HFFc6 (cell line): ENCODE results near the gene KRTAP9-7. TPM values are rescaled to one million over a fixed set of nuclear protein-coding genes. Genes with fewer than 3 reads are reported as not detected.

Experiments used
- DNase-seq: peaks from one replicate; pipeline ENCODE4 v3.0.0-alpha.2; 2018
- H3K27ac Mint-ChIP-seq: 2 replicates; pipeline ENCODE4 v1.8.0; 2020; ENCODE audit warnings: mild to moderate bottlenecking, mixed read lengths
- H3K27me3 Mint-ChIP-seq: 2 replicates; pipeline ENCODE4 v1.8.0; 2021; ENCODE audit warnings: mild to moderate bottlenecking, moderate library complexity, mixed read lengths; ENCODE audit not compliant: insufficient read depth
- H3K36me3 Mint-ChIP-seq: 2 replicates; pipeline ENCODE4 v1.8.0; 2021; ENCODE audit warnings: low read depth, mixed read lengths
- H3K4me1 Mint-ChIP-seq: 2 replicates; pipeline ENCODE4 v1.8.0; 2020; ENCODE audit warnings: low read depth, mixed read lengths
- H3K4me3 Mint-ChIP-seq: 2 replicates; pipeline ENCODE4 v1.8.0; 2020; ENCODE audit warnings: mild to moderate bottlenecking, moderate library complexity, mixed read lengths
- H3K9me3 Mint-ChIP-seq: 2 replicates; pipeline ENCODE4 v1.8.0; 2020; ENCODE audit warnings: mild to moderate bottlenecking, mixed read lengths
- total RNA-seq, 6 experiments: library from RNA; stranded (reverse); fragmentation: NEBNext Ultra II Directional; extraction: Animal tissue kit (Norgen Biotek cat#: 25700); gene quantifications; 2 replicates in 1 of 6; 3 replicates in 5 of 6; pipeline ENCODE4 v1.2.3, GENCODE V29; 2021
- TF ChIP-seq, protein P1 (sequence below): fragments of 200-600 bp; sonication (generic); IDR thresholded peaks from 2 replicates; pipeline ENCODE4 v1.5.0; 2021; ENCODE audit warnings: antibody characterized with exemption, mild to moderate bottlenecking

KRTAP9-7 gene
- total RNA-seq, 6 experiments from 2014 or later, result not detected

DNA sequence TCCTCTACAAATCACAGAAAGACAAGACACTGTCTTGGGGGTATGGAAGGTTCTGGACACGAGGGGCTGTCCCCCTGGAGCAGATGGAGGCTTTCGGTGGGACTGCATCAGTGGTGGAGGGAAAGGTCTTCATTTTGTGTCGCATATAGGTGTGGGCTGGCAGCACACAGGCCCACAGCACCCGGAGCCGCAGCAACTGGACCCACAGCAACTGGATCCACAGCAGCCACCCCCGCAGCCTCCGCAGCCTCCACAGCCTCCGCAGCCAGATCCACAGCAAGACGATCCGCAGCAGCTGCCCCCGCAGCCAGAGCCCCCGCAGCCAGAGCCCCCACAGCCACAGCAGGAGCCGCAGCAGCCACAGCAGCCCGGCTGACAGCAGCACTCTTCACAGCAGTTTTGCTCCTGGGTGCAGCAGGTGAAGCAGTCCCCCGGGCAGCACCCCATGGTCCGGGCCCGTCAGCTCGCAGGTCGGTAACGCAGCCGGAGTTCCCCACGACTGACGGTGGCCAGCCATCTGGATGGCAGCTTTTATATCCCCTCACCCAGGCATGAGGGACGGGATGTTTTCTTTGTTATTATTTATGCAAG is 39.8 kb downstream of the KRTAP9-7 start, which contains the start of gene KRTAP17-1:
TSS of gene KRTAP17-1 (minus strand) at position 507 of the 591 bp plus-strand sequence. CDS start at position 447, 60 bp downstream.
- no peaks in the 10 kb centered on the region; the same call in 1 of the 2 replicates for H3K4me1 Mint-ChIP-seq
- DNase-seq, result no peak
- no peak within 1 kb of the TSS for H3K27ac Mint-ChIP-seq
- no peak within 1 kb of the TSS for H3K4me3 Mint-ChIP-seq
- H3K36me3 Mint-ChIP-seq, result peaks cover 14% of the 10 kb centered on the region
- TF ChIP-seq, protein P1, sequence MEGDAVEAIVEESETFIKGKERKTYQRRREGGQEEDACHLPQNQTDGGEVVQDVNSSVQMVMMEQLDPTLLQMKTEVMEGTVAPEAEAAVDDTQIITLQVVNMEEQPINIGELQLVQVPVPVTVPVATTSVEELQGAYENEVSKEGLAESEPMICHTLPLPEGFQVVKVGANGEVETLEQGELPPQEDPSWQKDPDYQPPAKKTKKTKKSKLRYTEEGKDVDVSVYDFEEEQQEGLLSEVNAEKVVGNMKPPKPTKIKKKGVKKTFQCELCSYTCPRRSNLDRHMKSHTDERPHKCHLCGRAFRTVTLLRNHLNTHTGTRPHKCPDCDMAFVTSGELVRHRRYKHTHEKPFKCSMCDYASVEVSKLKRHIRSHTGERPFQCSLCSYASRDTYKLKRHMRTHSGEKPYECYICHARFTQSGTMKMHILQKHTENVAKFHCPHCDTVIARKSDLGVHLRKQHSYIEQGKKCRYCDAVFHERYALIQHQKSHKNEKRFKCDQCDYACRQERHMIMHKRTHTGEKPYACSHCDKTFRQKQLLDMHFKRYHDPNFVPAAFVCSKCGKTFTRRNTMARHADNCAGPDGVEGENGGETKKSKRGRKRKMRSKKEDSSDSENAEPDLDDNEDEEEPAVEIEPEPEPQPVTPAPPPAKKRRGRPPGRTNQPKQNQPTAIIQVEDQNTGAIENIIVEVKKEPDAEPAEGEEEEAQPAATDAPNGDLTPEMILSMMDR, result no peak
- peaks cover 15% of the 10 kb centered on the region for H3K9me3 Mint-ChIP-seq
- peaks cover 7% of the 10 kb centered on the region; the same call in 1 of the 2 replicates for H3K27me3 Mint-ChIP-seq

GRCh38 chr17:41315814-41316445 is 40.4 kb downstream of the KRTAP9-7 start:
- H3K4me1 Mint-ChIP-seq, result no peaks in the 10 kb centered on the region; the same call in 1 of the 2 replicates
- no peak overlapping the region for H3K4me3 Mint-ChIP-seq
- peaks cover 7% of the 10 kb centered on the region; the same call in 1 of the 2 replicates for H3K27me3 Mint-ChIP-seq
- TF ChIP-seq, protein P1, result no peak
- no peak overlapping the region for H3K27ac Mint-ChIP-seq
- H3K9me3 Mint-ChIP-seq, result peaks cover 19% of the 10 kb centered on the region
- peaks cover 21% of the 10 kb centered on the region for H3K36me3 Mint-ChIP-seq
- no peak for DNase-seq

DNA sequence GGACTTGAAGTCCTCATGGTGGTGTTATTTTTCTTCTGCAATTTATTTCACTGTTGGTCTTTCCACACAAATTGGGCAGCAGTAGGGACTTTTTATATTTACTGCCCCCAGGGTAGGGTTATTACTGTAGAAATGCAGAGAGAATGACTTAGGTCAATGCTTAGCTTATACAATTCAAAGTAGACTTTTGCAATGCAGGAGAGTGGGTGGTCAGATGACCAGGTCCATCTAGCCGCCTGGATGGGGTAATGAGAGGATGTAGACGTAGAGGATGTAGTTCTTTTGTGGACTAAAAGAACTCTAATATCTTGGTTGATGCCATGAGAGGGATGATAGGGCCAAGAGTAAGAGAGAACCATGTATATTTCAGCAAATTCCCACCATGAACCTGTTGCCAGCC is 42.7 kb downstream of the KRTAP9-7 start:
- Mint-ChIP-seq H3K36me3 (peaks cover 22% of the 10 kb centered on the region), H3K27ac (no peak overlapping the region), H3K9me3 (peaks cover 19% of the 10 kb centered on the region), H3K4me3 (no peak overlapping the region), H3K4me1 (peaks cover 16% of the 10 kb centered on the region), H3K27me3 (no peaks in the 10 kb centered on the region; the same call in 1 of the 2 replicates)
- TF ChIP-seq, protein P1, result no peak
- DNase-seq, result no peak

DNA sequence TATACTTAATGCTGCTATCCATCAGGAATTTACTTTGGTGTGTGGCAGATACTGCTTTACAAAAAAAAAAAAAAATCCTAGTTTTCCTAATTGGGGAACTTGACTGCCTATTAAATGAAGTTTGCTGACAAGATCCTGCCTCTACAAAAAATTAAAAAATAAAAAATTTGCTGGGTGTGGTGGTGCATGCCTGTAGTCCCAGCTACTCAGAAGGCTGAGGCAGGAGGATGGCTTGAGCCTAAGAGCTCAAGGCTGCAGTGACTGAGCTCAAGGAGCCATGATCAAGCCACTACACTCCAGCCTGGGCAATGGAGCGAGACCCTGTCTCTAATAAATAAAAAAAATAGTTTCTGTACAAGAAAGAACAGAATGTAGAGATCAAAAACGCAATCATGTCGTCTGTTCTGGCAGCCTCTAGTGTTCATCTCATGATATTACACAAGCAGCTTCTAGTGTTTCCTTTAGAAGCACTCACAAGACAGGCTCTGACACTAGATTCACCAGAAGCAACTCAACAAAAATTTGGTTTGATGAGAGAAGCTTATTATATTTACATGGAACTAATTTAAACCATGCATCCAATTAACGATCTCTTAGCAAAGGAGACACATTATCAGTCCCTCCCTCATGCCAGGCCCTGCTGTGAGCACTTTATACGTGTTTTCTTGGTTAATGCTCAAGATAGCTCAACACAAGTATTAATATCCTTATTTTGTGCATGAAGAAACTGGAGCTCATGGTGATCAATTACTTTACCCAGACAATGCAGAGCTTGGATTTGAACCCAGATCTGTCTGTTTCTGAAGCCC is 46.8 kb downstream of the KRTAP9-7 start:
- H3K36me3 Mint-ChIP-seq, result peaks cover 22% of the 10 kb centered on the region
- 0 out of 2 replicates have a peak overlapping the region, but pooled peaks have one; percentile 51 for H3K27ac Mint-ChIP-seq
- DNase-seq, result peak; percentile 61
- H3K27me3 Mint-ChIP-seq, result no peaks in the 10 kb centered on the region; the same call in 1 of the 2 replicates
- TF ChIP-seq, protein P1, result peak; percentile 93
- H3K4me1 Mint-ChIP-seq, result peaks cover 22% of the 10 kb centered on the region
- H3K4me3 Mint-ChIP-seq, result no peak overlapping the region
- peaks cover 19% of the 10 kb centered on the region for H3K9me3 Mint-ChIP-seq
